Esophagus muscularis mucosa (tissue), 4 donors: ENCODE data around the gene DYNC2H1. TPM values are rescaled to one million over a fixed set of nuclear protein-coding genes. Genes with fewer than 3 reads are reported as not detected.

Experiments
- DNase-seq: peaks from one replicate; pipeline ENCODE4 v3.0.0-alpha.2; 2017; ENCODE audit errors: extremely low spot score
- H3K27ac ChIP-seq, 4 donors: fragments of 200-600 bp; sonication (generic); replicated peaks in 1 of 4; 1 replicate in 3 of 4; 2 replicates in 1 of 4; pipeline ENCODE4 v1.5.1; 2016 to 2019; ENCODE audit warnings: mild to moderate bottlenecking in 1 of 4
- H3K27me3 ChIP-seq, 4 donors: fragments of 200-600 bp; sonication (generic); one replicate each; pipeline versions ENCODE4 v1.5.1 to v1.6.0; 2016 to 2019
- H3K36me3 ChIP-seq, 4 donors: fragments of 200-600 bp; sonication (generic); one replicate each; pipeline ENCODE4 v1.5.1; 2016 to 2019
- H3K4me1 ChIP-seq, 4 donors: fragments of 200-600 bp; sonication (generic); one replicate each; pipeline ENCODE4 v1.5.1; 2016 to 2019
- H3K4me3 ChIP-seq, 4 donors: fragments of 200-600 bp; sonication (generic); 1 replicate in 2 of 4; 2 replicates in 2 of 4; pipeline ENCODE4 v1.5.1; 2016 to 2019; ENCODE audit warnings: mild to moderate bottlenecking in 4 of 4, moderate library complexity in 1 of 4
- H3K9me3 ChIP-seq, 4 donors: fragments of 200-600 bp; sonication (generic); 1 replicate in 3 of 4; 2 replicates in 1 of 4; pipeline ENCODE4 v1.5.1; 2016 to 2019
- CTCF ChIP-seq, 3 experiments: fragments of 200-600 bp in 2 of 3; fragments of 450-650 bp in 1 of 3; sonication (generic) in 2 of 3; IDR thresholded peaks; one replicate each; pipeline ENCODE4 v1.5.1; 2017 to 2019; ENCODE audit warnings: antibody characterized with exemption in 3 of 3, mild to moderate bottlenecking in 2 of 3, moderate library complexity in 1 of 3
- EP300 ChIP-seq: sonication (generic); formaldehyde crosslinking; IDR thresholded peaks from one replicate; pipeline ENCODE4 v1.6.1; 2017; ENCODE audit warnings: antibody characterized with exemption
- POLR2A ChIP-seq: fragments of 450-650 bp; IDR thresholded peaks from one replicate; pipeline ENCODE4 v1.6.1; 2017; ENCODE audit warnings: antibody characterized with exemption, moderate library complexity, mild to moderate bottlenecking, low read depth
- POLR2AphosphoS5 ChIP-seq, 2 donors: sonication (generic); formaldehyde crosslinking; IDR thresholded peaks; one replicate each; pipeline ENCODE4 v1.6.1; 2017; ENCODE audit warnings: antibody characterized with exemption in 2 of 2
- WGBS: methylation state at CpG from one replicate; pipeline ENCODE4 v1.1.5; 2018; 5-methylcytosine and 5-hydroxymethylcytosine counted together
- intact Hi-C: fragments of 100-400 bp; cut with DNase I; formaldehyde crosslinking; loops from one replicate; pipeline ENCODE4 v1.15.1; 2023
- total RNA-seq, 4 donors: library from RNA; depleted of rRNA; stranded (reverse); fragments of >200 nt; gene quantifications; one replicate each; pipeline versions ENCODE4 v1.1.0 to v1.2.1, GENCODE V29; 2016

DYNC2H1 gene
- total RNA-seq, 4 donors from 2014 or later: 9.2 to 14.5 (median 12.5) TPM

DNA sequence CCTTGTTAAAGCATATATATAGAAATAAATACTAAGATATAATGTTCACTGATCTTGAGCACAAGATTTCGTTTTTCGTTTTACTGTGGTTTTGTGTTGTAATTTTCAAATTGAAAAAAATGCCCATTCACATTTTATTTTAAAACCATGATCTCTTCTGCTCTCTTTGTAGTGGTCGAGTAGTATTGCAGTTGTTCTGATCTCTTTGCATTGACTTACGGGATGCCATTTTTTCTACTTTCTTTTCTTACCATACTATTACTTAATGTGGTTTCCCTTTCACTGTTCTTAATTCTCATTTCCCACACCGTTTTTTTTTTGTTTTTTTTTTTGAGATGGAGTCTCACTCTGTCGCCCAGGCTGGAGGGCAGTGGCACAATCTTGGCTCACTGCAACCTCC, 289.6 kb downstream of the DYNC2H1 start:
- 84% methylated on average over 6 of the region's 6 CpGs for WGBS
- no peaks in the 10 kb centered on the region for H3K27me3 ChIP-seq
- DNase-seq: no peak
- peaks cover 0 to 11% (median 1%) of the 10 kb centered on the region in 4 donors for H3K36me3 ChIP-seq
- peaks cover 0 to 6% (median 0%) of the 10 kb centered on the region in 4 donors for H3K9me3 ChIP-seq
- H3K4me3 ChIP-seq: no peak overlapping the region
- H3K4me1 ChIP-seq: no peaks in the 10 kb centered on the region
- intact Hi-C loops: no loop called here
- TF ChIP-seq EP300 (no peak), POLR2AphosphoS5 (IDR thresholded peaks at IDR 0.05) (no peak), POLR2A (no peak), CTCF (IDR thresholded peaks at IDR 0.05) (no peak)
- H3K27ac ChIP-seq: no peak overlapping the region

DNA sequence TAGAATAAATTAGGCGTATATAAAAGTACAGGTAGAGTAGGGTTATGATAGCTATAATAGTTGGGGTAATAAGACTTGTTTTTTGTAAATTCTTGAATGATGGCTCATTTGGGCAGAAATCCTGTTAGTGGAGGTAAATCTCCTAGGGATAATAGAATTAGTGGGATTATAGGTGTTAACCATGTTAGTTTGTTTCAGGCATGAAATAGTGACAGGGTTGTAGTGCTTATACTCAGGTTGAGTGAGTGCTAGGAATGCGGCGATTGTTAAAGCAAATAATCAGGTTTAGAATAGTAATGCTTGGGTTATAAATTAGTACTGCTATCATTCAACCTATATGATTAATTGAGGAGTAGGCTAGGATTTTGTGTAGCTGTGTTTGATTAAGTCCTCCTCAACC, 297.1 kb downstream of the DYNC2H1 start:
- WGBS: 98% methylated on average over 3 of the region's 3 CpGs
- H3K9me3 ChIP-seq: peaks cover 0 to 1% (median 0%) of the 10 kb centered on the region in 4 donors
- DNase-seq: no peak
- H3K4me3 ChIP-seq: no peak overlapping the region
- H3K27ac ChIP-seq: no peak overlapping the region
- no peaks in the 10 kb centered on the region for H3K36me3 ChIP-seq
- no peaks in the 10 kb centered on the region for H3K27me3 ChIP-seq
- no peaks in the 10 kb centered on the region for H3K4me1 ChIP-seq
- no peak for TF ChIP-seq POLR2A
- no peak for TF ChIP-seq CTCF (IDR thresholded peaks at IDR 0.05)
- TF ChIP-seq POLR2AphosphoS5 (IDR thresholded peaks at IDR 0.05): no peak
- TF ChIP-seq EP300: no peak
- intact Hi-C loops: no loop called here

- Histone ChIP-seq H3K27ac (no peak overlapping the region), H3K4me1 (no peaks in the 10 kb centered on the region), H3K36me3 (no peaks in the 10 kb centered on the region), H3K4me3 (no peak overlapping the region), H3K9me3 (no peaks in the 10 kb centered on the region), H3K27me3 (no peaks in the 10 kb centered on the region)
- whole genome bisulfite sequencing: 95% methylated on average over 2 of the region's 2 CpGs
- no peak for TF ChIP-seq POLR2A
- no peak for TF ChIP-seq EP300
- TF ChIP-seq POLR2AphosphoS5 (IDR thresholded peaks at IDR 0.05): no peak
- no peak for TF ChIP-seq CTCF (IDR thresholded peaks at IDR 0.05)
- DNase-seq: no peak
- intact Hi-C loops: no loop called here
Observed at GRCh38 chr11:103407641-103408040, 298.4 kb downstream of the DYNC2H1 start.

DNA sequence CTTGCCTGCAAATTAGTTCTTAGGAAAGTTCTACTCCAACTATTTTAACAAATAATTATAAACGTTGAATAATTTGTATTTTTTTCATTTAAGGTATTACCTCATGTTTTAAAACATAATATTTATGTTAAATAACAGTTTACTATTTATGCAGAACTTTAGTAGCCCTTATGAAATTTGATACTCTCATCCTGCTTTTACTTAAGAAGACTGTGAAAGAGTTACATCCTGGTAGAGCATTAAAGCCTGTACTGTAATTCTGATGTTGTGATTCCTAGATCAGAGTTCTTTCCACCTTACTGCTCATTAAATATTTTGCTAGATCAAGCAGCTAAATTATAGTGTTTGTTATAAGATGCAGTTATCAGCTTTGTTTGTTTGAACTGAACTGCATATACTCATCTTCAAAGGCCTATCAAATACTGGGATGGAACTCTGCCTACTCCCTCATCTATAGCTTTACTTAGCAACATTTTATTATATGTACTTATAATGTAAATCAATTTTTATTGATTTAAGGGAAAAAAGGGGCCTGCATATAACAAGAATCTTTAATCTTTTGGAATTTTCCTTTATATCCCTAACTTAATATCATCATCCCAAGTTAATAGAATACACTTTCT, 304.2 kb downstream of the DYNC2H1 start:
- Histone ChIP-seq H3K27me3 (no peaks in the 10 kb centered on the region), H3K4me1 (no peaks in the 10 kb centered on the region), H3K36me3 (no peaks in the 10 kb centered on the region), H3K9me3 (no peaks in the 10 kb centered on the region), H3K27ac (no peak overlapping the region), H3K4me3 (no peak overlapping the region)
- no peak for DNase-seq
- intact Hi-C loops: no loop called here
- WGBS: 81% methylated on average over 1 of the region's 1 CpG
- no peak for TF ChIP-seq POLR2A
- no peak for TF ChIP-seq CTCF (IDR thresholded peaks at IDR 0.05)
- no peak for TF ChIP-seq EP300
- no peak for TF ChIP-seq POLR2AphosphoS5 (IDR thresholded peaks at IDR 0.05)

GRCh38 chr11:103418014-103418413, 308.8 kb downstream of the DYNC2H1 start:
- no peak for DNase-seq
- no peak for TF ChIP-seq POLR2AphosphoS5 (IDR thresholded peaks at IDR 0.05)
- no peak for TF ChIP-seq EP300
- TF ChIP-seq POLR2A: no peak
- Histone ChIP-seq H3K4me1 (no peaks in the 10 kb centered on the region), H3K4me3 (no peak overlapping the region), H3K9me3 (no peaks in the 10 kb centered on the region), H3K36me3 (no peaks in the 10 kb centered on the region), H3K27ac (no peak overlapping the region), H3K27me3 (no peaks in the 10 kb centered on the region)
- intact Hi-C loops: no loop called here
